ENCODE results near the gene ZNF850. TPM values are rescaled to one million over a fixed set of nuclear protein-coding genes. Genes with fewer than 3 reads are reported as not detected.
"Not testable (repeated sequence)": the region's sequence is repeated elsewhere in the genome, so short reads cannot be mapped to it uniquely, and the experiment has no call there.

Gene ZNF850
- total and polyA plus RNA-seq, 8 donors = 3.3 to 6.4 (median 4.6) TPM

DNA sequence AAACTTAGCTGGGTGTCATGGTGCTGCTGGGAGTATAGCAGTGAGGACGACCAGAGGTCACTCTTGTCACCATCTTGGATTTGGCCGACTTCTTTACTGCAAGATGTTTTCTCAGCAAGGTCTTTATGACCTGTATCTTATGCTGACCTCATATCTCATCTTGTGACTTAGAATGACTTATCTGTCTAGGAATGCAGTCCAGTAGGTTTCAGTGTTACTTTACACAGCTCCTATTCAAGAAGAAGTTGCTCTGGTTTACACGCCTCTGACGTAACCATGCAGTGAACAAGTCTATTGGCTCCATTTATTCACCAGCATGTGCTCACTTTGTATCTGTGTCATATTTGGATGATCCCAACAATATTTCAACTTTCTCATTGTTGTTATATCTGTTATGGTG lies 26.7 kb downstream of the ZNF850 start:
- H3K4me1 ChIP-seq = no peaks in the 10 kb centered on the region
- H3K27me3 ChIP-seq = no peaks in the 10 kb centered on the region
- DNase-seq (no peak), ATAC-seq (no peak)
- peaks cover 0 to 83% of the 10 kb centered on the region in 2 donors for H3K36me3 ChIP-seq
- peaks cover 23 to 100% of the 10 kb centered on the region in 2 donors for H3K9me3 ChIP-seq
- no peak for TF ChIP-seq CTCF (IDR thresholded peaks at IDR 0.05)
- no peak overlapping the region for H3K4me3 ChIP-seq
- intact Hi-C loops (cut with DNase I) = no loop called here
- no peak overlapping the region for H3K27ac ChIP-seq

DNA sequence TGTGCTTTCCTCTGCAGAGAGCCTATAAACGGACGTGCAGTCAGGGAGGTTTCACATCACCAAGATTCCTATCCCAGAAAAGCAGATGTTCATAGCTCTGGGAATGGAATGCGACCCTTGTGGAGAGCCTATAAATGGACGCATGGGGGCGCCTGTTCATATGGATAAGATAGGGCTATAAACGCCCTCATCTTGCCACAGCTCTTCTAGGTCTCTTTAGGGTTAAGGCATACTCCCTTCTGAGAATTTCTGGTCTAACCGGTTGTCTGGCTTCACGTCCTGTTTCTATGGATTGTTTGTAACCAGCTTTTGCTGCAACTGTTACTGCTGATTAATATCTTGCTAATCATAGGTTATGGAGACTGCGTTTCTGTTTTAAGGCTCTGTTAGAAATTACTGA lies 36.4 kb downstream of the ZNF850 start:
- H3K27me3 ChIP-seq; DNase-seq; H3K27ac ChIP-seq; ATAC-seq; H3K4me3 ChIP-seq; intact Hi-C loops (cut with DNase I); H3K4me1 ChIP-seq: not testable (repeated sequence)
- peaks cover 11 to 100% of the 10 kb centered on the region in 2 donors for H3K9me3 ChIP-seq
- peaks cover 0 to 38% of the 10 kb centered on the region in 2 donors for H3K36me3 ChIP-seq

- TF ChIP-seq CTCF (IDR thresholded peaks at IDR 0.05) = no peak
- Histone ChIP-seq H3K9me3 (peaks cover 57 to 100% of the 10 kb centered on the region in 2 donors), H3K36me3 (peaks cover 5 to 90% of the 10 kb centered on the region in 2 donors), H3K4me3 (no peak overlapping the region), H3K4me1 (no peaks in the 10 kb centered on the region), H3K27me3 (no peaks in the 10 kb centered on the region), H3K27ac (no peak overlapping the region)
- ATAC-seq = no peak
- intact Hi-C loops (cut with DNase I) = no loop called here
- no peak for DNase-seq
Measured at GRCh38 chr19:36719687-36720556, 52.7 kb downstream of the ZNF850 start.

DNA sequence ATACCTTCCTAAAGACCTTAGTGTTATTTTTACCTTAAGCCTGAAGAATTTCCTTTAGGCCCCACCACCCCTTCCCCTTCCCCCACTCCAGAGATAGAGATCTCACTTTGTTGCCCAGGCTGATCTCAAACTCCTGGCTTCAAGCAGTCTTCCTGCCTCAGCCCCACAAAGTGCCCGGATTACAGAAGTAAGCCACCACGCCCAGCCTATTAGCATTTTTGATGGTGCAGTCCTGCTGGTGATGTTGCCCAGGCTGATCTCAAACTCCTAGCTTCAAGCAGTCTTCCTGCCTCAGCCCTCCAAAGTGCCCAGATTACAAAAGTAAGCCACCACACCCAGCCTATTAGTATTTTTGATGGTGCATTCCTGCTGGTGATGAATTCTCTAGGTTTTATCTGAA lies 63.2 kb downstream of the ZNF850 start:
- no peaks in the 10 kb centered on the region for H3K27me3 ChIP-seq

GRCh38 chr19:36707134-36707533 lies 65.5 kb downstream of the ZNF850 start:
- Histone ChIP-seq H3K4me1 (no peaks in the 10 kb centered on the region), H3K27me3 (no peaks in the 10 kb centered on the region), H3K4me3 (no peak overlapping the region), H3K27ac (no peak overlapping the region), H3K36me3 (peaks cover 0 to 86% of the 10 kb centered on the region in 2 donors), H3K9me3 (peaks cover 6 to 93% of the 10 kb centered on the region in 2 donors)
- intact Hi-C loops (cut with DNase I) = no loop called here
- no peak for TF ChIP-seq CTCF (IDR thresholded peaks at IDR 0.05)
- DNase-seq = no peak
- ATAC-seq = no peak

More for the DNA sequence above, 63.2 kb downstream of the ZNF850 start:
- H3K27ac ChIP-seq = no peak overlapping the region
- peaks cover 14 to 100% of the 10 kb centered on the region in 2 donors for H3K9me3 ChIP-seq
- TF ChIP-seq CTCF (IDR thresholded peaks at IDR 0.05) = no peak
- no peak for ATAC-seq
- H3K4me3 ChIP-seq = no peak overlapping the region
- peaks cover 7 to 95% of the 10 kb centered on the region in 2 donors for H3K36me3 ChIP-seq
- no peaks in the 10 kb centered on the region for H3K4me1 ChIP-seq
- DNase-seq = no peak
- intact Hi-C loops (cut with DNase I) = no loop called here
